DMS53 treated with DMSO at 0.1 percent for 48 hours (cell line): Measurements from ENCODE around the gene STAT1.
A peak's percentile ranks its signal among the peaks of the same experiment; 100 is the strongest.

Experiments used
- DNase-seq: peaks from one replicate; lab custom pipeline; 2025; ENCODE audit not compliant: unreplicated experiment; lab: John Stamatoyannopoulos, UW

The STAT1 gene

DNA sequence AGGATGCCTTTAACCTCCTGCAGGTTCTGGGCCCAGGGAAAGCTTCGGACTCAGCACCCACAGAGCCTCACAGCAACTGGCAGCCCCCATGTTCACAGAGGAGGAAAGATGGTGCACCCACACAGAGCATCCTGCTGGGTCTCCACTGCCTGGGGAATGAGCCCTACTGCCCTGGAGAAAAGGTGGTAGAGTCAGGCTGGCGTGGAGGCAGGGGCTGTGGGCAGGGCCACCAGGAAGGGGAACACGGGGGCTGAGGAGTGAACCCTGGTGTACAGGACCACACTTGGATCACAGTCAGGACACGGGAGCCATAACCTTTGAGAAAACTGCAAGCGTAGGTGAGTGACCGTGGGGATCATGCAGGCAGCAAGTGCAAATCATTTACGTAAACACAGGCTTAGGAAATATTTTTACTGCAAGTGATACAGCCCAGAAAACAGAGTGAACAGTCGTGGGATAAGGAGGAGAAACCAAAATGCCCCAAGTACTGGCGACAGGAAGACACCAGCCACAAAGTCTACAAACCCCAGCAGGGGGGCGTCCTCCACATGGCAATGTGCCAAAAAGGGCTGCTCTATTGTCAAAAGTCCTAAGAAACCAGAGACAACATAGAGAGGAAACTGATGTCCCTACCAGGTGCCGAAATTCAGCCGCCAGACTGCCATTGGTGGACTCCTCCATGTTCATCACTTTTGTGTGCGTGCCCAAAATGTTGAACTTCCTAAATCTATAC lies 27.6 kb downstream of the STAT1 start:
- DNase-seq = no peak

DNA sequence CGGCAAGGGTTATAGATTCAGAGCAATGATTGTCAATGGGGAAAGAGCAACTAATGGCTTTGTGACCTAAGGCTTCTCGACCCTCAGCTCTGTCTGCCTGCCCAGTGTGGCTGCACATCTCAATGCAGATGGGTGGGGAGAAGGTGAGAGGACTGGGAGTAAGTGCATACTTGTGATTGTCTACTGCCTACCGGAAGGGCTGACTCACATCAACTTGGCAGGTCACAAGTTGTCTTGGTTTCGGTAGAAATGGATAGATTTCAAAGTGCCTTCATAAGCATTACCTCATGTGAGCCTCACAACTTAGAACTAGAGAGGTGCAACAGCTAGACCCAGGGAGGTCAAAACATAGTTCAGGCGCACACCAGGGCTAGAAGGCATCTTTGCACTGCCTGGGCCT lies 29.4 kb downstream of the STAT1 start:
- DNase-seq = no peak

DNA sequence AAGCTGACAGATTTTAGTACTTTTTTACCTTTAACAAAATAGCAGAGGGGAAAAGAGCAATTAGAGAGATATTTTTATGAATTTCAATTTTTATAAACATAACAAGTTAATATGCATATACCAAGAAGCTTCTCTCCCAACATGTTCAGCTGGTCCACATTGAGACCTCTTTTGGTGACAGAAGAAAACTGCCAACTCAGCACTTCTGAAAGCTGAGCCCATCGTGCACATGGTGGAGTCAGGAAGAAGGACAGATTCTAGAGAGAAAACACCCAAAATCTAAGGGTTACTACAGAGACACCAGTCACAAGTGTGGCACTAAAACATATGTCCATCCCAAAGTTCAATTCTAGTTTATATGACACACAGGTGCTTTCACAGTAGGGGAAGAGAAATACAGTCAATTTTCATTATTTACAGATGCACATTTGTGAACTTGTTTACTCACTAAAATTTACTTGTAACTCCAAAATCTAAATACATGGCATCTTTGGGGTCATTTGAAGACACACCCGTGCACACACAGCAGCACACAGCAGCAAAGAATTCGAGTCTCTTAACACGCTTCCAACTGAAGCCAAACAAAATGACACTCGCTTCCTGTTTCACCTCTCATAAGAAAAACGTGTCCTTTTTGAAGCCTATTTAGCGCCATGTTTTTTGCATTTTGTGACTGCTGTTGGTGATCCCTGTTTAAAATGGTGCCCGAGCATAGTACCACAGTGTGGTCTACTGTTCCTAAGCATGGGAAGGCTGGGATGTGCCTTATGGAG lies 31.5 kb downstream of the STAT1 start:
- DNase-seq = no peak

DNA sequence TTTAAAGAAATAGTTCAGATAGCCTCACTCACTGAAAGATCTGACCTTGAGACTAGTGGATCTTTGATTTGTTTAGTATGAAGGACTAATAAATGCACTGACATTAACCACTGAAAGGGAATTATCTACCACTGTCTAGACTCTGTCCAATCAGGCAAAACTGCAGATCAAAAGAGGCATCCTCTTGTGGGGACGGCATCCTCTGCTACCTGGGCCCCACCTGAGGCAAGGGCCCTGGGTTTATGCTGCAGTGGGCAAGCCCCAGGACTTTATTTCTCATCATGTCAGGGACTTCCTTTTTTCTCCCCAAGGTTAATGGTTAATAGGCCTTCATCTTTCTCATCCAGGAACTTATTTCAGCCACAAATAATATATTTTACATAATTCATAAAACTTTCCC lies 32.2 kb downstream of the STAT1 start:
- no peak for DNase-seq

DNA sequence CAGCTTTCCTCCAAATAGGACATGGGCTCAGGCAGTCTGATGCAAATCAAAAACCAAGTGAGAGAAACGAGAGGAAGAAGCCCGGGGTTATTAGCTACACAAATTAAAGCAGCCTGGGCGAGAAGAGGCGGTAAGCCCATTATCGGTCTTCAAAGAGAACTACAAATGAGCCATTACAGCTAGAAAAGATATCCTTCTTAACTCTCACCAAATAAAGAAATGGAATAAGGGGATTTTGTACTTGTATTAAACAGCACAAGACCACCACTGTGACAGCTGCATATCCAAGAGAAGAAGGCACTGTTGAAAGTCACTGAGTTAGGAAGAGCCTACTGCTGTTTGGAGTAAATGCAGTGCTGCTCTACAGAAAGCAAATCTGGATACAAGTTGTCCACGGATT lies 32.6 kb downstream of the STAT1 start:
- DNase-seq = no peak

DNA sequence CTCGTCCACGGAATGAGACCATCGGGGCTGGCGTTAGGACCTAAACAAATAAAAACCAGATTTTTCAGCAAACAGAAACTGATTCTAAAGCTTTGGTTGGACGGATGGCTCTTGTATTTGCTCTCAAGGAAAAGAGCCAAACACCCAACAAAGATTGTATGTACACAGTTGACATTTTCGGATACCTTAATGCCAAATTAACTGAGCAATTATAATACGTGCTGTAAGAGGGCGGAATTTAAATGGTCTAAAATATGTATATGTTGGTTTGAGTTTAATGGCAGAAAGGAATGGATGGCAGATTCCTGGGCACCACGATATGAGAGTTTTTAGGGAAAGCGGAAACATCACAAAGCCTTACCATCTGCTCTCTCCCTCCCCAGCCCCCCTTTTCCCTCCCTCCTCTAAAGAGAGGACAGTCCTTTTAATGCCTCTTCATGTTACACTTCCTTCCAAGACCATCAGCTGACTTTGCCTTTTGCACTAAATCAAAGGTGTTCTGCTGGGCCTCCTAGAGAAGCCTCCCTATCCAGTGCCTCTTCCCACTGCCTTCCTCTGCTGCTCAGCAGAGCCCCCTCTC lies 33.3 kb downstream of the STAT1 start:
- DNase-seq = no peak

DNA sequence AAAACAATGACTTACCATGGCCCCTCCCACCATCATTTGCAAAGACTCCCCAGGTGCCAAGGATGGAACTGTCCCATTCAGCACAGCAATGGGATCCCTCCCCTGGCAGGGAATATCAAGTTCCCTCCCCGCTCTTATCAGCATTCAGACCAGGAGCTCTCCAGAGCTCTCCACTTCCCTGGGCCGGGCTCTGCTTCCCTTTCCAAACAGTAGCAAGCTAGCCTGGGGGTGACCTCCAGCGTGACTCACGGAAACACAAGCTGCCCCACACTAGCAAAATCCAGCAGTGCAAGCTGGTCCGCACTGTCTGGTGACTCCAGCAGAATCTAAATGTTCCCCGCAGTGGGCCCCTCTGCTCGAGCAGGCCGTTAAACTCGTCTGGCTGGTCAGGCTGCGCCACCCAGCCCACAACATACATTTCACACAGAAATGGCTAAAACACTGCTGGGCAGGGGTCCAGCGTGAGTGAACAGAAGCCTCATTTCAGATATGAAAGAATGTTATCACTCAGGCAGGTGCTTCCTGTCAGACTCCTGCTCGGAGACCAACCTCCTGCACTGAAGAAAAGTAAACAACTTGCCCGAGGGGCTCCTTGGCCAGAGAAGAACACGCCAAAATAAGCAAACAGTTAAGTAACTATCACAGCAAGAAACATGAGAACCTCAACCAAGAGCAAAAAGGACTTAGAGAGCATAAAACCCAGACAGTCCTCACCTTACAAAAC lies 33.9 kb downstream of the STAT1 start:
- no peak for DNase-seq

DNA sequence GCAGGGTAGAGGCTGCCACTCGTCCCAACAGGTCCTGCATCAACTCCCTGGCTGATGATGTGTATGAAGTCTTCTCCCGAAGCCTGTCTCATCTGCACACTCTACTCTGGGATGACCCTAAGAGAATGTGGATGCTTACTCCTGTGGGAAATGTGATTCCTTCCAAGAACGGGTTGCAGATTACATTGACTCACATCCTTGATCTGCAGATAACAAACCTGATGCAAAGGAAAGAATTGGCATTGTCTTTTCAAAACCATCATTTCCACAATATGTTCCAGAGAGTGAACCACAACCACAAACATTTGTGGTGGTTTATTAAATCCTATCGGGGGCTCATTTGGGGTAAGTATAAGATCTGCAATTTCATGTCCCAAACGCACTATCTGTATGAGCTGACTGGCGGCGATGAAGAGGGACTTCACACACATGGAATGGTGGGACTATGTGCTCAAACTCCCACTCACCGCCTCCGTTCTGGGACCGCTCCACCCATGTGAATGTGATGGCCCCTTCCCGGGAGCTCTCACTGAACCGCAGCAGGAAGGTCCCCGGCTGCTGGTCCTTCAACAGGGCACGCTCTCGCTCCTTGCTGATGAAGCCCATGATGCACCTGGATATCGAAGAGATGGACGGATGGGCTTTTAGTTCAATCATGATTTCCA lies 35.5 kb downstream of the STAT1 start:
- DNase-seq = no peak

DNA sequence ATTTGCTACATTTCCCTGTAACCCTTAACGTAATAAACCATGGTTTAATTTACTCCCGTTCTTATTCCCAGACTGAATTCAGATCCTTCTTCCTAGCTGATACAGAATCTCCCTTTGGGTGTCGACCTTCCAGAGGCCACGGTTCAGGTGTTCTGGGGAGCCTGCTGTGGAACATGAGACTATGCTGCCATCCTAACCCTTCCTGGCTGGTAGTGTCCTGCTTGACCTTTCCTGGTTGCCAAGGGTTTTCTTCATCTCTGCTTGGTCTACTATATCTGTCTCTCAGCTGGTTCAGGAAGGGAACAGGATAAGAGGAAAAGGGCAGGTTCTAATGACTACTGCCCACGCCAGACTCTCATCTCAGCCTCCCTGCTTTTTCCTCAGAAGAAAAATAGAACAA lies 36.5 kb downstream of the STAT1 start:
- no peak for DNase-seq

DNA sequence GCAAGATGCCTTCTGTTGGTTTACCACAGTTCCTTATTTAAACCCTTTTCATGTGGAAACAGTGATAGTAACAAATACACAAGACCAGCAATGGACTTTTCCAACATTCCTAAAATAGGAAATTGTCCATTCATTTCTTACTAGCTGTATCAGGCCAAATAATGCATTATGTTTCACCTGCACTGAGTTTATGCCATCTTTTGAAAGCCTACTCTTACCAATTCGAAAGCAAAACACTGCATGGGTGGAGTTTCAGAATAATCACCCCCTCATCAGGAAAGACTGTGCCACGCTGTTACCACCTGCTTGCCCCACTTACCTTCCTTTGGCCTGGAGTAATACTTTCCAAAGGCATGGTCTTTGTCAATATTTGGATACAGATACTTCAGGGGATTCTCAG lies 37.5 kb downstream of the STAT1 start:
- no peak for DNase-seq

DNA sequence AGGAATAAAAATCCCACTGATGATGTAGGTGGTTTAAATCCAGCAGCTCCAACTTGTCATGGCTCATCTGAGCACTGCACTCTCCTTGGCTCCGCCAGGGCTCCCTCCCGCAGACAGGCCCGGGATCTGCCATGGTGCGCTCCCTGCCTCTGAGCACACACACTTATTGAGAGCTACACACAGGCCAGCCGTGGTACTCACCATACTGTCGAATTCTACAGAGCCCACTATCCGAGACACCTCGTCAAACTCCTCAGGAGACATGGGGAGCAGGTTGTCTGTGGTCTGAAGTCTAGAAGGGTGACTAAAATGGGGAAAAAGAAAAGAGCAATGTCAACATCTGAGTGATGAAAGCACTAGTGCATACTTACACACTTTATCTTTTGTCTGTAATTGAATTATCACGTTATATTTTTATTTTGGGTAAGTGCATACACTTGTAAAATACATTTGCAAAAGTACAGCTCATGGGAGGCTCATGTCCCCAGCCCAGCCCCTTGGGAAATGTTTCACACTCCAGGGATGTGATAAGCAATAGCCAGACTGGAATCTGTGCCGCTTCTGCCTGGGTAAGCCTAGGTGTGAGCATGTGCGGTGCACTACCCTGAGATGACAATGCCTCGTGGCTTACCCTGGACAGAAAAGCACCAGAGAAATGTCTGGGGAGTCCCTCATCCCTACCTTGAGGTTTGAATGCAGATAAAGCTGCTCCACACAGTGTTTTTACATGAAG lies 39.2 kb downstream of the STAT1 start:
- DNase-seq = no peak

DNA sequence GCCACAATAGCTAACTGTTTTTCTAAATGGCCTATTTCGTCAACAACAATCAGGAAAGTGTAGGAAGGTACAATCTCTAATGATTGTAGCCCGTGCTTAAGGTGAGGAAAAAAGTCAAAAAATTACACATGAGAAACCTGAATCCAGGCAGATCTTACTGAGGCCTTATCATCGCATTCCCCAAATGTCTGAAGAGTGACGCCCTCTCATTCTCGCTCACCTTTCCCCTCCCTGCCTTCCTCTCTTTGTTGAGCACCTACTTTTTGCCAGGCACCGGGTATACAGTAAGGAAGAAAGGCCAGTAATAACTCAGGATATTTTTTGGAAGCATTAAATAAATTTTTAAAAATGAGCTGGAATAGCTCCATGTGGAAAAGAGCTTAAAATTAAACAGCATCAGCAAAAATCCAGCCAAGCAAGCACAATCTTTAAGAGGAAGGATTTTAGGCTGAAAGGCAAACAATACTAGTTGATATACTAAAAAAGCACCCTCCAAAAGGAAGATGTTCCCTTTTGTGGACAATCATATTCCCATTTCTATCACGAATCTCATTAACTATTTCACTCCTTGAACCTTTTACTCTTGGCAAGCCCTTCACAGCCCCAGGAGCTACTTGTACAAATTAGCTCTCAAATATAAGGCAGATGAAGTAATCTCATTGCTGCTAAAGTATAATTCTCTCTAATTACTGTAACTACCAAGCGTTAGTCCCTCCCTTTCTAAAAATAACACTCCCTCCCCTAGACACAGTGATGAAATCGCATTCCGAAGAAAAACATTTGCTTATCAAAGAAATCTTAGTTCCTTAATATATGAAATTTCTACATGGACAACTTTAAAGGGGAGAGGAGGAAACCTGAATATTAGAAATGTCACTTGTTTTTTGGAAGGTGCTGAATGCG lies 40.0 kb downstream of the STAT1 start:
- no peak for DNase-seq

DNA sequence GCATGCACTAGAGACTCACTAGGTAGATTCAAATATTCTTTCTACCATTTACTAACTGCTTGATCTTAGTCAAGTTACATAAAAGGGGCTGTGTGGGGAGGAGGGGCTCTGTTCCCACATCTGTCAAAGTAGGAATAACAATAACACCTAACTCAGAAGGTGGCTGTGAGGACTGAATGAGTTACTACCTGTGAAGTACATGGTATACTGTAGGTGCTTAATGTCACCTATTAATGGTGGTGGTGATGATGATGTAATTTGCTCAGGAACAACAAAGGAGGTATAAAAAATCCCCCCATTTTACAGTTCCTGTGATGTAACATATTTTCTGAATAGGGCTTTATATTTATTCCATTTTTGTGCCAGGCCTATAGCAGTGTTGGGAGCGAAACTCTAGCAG lies 40.7 kb downstream of the STAT1 start:
- DNase-seq = no peak

DNA sequence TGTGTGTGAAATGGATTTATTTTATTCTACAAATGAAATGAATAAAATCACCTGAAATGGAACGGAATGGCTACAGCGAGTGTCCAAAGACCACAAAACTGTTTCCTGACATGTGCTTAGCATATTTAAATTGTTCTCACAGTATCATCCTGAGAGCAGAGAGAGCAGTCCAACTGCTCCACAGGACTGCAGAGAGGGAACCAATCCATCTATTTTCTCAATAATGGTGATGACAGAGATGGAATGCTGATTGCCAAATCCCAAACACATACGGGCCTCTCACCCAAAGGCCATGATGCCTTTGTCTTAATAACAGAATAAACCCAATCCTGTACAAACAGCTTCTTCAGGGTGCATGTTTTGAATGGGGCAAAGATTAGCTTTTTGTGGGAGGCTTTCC lies 41.1 kb downstream of the STAT1 start:
- no peak for DNase-seq

DNA sequence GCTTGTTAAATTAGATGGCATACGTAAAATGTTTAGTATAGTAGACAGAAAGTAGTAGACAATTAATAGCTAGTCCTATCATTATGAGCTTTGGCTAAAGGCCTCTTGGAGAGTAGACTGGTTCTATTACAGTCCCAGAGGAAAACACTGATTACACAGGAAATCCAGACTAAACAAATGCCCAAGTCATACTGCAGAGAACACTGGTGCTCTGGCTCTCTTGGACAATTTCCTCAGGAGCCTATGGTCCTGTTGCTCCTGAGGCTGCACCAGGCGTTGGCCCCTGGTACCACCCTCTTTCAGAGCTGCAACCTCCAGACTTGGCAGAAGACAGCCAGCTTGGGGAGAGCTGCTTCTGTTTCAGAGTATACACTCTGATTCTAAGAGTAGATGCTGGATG lies 41.8 kb downstream of the STAT1 start:
- DNase-seq = no peak

DNA sequence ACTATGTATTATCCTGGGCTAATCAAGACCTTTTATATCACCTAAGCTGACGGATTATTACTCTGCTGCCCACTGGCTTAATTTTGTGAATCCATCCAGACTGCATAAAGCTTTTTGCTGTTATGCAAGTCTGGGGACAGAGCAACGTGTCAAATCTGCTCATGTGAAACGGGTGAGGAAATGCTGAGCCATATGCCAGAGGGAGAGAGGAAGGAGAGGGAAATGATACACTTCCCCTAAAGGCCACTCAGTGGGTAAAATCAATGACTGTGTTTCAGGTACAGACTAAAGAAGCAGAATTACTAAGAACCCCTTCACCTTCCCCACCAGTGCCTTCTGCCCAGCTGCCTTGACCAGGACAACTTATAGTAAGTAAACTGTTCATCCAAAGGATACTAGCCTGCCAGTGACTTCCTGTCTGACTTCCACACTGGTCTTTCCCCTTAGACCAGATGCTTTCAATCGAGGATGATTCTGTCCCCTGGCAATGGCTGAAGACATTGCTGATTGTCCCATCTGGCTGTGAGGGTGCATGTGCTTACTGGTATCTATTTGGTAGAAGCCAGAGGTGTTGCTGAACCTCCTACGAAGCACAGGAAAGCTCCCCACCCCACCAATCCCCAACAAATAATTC lies 43.0 kb downstream of the STAT1 start:
- DNase-seq = no peak

DNA sequence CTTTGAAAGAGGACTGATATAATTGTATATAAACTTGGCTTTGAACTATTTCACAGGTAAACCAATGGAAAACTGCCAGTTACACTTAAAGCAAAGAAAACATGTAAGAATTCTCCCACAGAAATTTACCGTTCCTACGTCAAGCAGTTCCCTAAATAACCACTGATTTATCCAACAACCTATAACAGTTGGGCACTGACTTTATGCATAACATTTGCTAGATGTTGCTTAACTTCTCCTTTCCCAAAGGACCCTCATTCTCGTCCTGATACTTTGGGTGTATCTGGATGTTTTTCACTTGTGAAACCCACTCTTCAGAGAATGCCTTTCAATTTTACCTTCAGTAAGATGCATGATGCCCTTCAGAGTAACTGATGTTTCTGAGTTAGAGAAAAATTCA lies 43.8 kb downstream of the STAT1 start:
- no peak for DNase-seq

DNA sequence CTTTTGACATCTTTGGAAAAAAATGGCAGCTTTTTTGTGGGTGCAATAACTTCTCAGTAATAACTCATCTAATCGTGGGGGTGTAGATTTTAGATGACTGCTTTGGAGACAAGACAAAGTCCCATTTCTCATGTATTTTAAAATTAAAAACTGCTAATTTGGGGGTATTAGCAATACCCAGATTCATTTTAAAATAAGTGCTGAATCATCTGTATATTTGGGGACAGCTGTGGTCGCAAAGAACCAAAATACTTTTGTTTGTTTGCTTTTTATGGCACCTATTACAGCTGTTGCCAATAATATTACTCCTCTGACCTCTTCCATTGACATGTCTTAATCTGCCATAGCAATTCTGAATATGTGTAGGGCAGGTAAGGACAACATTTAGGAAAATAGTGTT lies 45.4 kb downstream of the STAT1 start:
- DNase-seq = no peak

DNA sequence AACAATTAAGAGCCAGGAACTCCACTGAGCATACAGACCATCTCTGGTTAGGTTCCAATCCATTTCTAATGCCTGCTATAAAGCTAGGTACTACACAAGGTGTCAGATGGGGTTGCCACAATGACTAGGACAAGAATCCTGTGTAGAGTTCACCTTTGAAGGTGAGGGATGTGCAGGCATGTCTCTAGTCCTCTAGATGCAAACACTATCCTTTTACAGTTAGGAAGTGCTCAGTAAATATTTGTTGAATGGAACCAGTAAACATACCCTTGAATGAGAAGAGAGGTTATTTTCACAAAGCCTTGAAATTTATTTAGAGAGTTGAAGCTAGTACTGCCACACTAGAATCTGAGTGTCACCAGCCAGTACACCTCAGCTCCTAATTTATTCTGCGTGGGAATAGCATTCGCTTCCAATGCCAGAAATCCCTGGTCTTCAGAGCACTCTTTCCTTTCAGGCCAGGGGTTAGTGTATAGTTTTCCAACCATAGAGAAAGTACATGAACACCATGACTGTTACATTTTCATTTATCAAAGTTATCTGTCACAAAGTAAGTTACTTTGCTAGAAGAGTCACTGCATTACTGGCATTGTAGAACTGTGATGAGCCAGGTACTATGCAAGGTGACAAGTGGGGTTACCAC lies 48.3 kb downstream of the STAT1 start:
- DNase-seq = peak; percentile 77
